ENCODE results near the gene KBTBD13.

KBTBD13 gene

DNA sequence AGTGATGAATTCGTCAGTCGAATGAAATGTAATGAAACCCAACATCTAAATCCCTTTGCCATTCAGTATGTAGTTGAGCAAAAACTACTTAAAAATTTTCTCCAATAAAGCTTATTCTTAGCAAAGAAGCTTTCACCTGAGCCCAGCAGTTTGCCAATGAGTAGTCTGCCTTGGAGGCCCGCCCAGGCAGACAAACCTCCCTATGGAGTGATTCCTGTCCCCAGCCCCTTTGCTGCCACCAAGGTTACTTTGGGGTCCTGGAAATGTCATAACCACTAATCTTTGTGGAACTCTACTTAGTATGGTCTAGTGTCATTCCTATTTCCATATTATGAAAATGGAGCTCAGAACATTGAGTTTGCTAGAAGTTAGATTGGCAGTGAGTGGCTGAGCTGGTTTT, 26.4 kb downstream of the KBTBD13 start:
- in situ Hi-C loops (cut with MboI; ENCODE audit: low sequenced_read_pairs): loop anchor here (10.0 kb wide), 1 partner anchor 368 kb away; no protein-coding TSS in a partner anchor

GRCh38 chr15:65105038-65105437, 28.5 kb downstream of the KBTBD13 start:
- in situ Hi-C loops (cut with MboI; ENCODE audit: low sequenced_read_pairs): loop anchor here (10.0 kb wide), 1 partner anchor 370 kb away; no protein-coding TSS in a partner anchor

DNA sequence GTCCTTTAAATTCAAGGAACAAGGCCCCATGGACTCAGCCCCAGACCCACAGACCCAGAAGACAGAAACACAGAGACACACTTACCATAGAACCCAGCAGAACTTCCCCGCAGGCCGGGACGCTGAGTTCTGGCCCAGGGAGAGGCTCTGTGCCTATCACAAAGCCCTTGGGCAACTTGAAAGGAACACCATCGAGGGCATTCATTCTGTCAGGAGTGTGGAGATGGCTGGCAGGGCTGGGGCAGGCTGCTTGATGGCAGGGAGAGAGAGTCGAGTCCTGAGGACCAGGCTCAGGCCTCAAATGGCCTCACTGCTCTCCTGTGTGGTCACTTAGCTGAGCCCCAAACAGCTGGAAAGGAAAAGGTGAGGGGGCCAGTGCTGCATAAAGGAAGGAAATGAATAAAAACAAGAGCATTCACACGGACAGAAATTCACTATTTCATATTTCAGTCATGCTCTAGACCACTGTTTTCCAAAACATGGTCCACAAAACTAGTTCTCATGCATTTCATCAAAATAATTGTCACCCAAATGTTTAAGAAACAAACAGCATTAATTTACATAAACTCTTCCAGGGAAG, 29.6 kb downstream of the KBTBD13 start:
- in situ Hi-C loops (cut with MboI; ENCODE audit: low sequenced_read_pairs): loop anchor here (10.0 kb wide), 1 partner anchor 371 kb away; no protein-coding TSS in a partner anchor

DNA sequence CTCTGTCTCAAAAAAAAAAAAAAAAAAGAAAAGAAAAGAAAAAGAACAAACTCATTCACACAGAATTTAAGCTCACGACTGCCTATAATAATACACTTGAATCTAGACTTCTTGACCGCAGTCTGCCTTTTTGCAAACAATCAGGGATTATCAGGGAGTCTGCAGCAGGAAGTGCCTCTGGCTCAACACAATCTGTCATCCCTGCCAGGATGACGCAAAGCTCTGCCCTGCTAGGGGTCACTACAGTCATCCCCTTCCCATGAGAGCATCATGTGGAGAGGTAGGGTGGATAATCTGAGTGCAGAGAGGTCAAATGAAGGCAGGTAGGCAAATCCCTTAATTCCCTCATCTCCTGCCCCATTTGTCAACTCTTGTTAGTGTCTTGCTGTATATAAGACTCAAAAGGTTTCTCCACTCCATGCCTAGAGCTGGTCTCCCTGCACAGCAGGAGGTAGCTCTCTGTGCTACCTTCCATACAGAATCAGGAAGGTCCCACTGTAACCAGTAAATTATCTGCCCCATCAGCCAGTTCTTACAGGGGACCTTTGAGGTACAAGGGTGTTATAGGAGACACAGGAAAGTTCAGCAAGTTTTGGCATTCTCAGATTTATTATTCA, 34.2 kb downstream of the KBTBD13 start:
- in situ Hi-C loops (cut with MboI; ENCODE audit: low sequenced_read_pairs): no loop called here

DNA sequence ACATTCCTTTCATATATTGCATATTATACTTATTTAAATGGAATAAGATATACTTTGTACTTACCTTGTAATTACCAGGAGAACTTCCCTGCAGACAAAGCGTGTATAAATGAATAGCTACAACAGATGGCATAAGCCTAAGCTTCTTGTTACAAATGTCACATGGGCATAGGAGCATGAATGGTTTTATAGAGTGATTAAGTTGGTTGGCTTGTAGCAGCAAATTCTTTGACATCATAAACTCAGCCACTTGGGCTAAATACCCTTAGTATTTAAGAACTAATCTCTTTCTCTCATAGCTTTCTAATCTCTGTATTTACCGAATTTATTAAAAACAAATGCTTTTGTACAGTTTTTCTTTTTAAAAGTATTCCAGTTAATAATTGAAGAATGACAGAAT, 38.5 kb downstream of the KBTBD13 start, which contains the start of gene UBAP1L:
TSS of gene UBAP1L (minus strand) at position 115 of the 400 bp plus-strand sequence. CDS start 8,985 bp downstream, outside the sequence.
- in situ Hi-C loops (cut with MboI; ENCODE audit: low sequenced_read_pairs): no loop called here

- in situ Hi-C loops (cut with MboI; ENCODE audit: low sequenced_read_pairs): no loop called here
These were observed 39.0 kb downstream of the KBTBD13 start for GRCh38 chr15:65115542-65115941.

Measured in HL-60/S4 (cell line).